Suppressor macrophage treated with lipopolysaccharide for 4 hours (primary cell): ENCODE data around the gene ATAD2B.

ENCODE experiments used
- DNase-seq: peaks from one replicate; pipeline ENCODE4 v3.0.0-alpha.2; 2020

The ATAD2B gene

GRCh38 chr2:23905155-23905554 lies 21.8 kb downstream of the ATAD2B start:
- DNase-seq, result no peak

- no peak for DNase-seq
These were observed 22.2 kb downstream of the ATAD2B start for GRCh38 chr2:23904692-23905091.

- DNase-seq, result no peak
These were observed 22.7 kb downstream of the ATAD2B start for GRCh38 chr2:23904215-23904614.

- DNase-seq, result no peak
These were observed 23.9 kb downstream of the ATAD2B start for GRCh38 chr2:23903034-23903433.

- DNase-seq, result peak; percentile 73
These were observed 24.7 kb downstream of the ATAD2B start for GRCh38 chr2:23901966-23902846.

- peak; percentile 72 for DNase-seq
These were observed 26.2 kb downstream of the ATAD2B start for GRCh38 chr2:23900541-23901322.

GRCh38 chr2:23900133-23900532 lies 26.8 kb downstream of the ATAD2B start:
- no peak for DNase-seq

- DNase-seq, result no peak
These were observed 55.7 kb downstream of the ATAD2B start for GRCh38 chr2:23871206-23871605.

GRCh38 chr2:23867449-23867848 lies 59.5 kb downstream of the ATAD2B start:
- no peak for DNase-seq

GRCh38 chr2:23862716-23863426 lies 64.1 kb downstream of the ATAD2B start:
- DNase-seq, result no peak

GRCh38 chr2:23861952-23862351 lies 65.0 kb downstream of the ATAD2B start:
- DNase-seq, result no peak

GRCh38 chr2:23859983-23860382 lies 66.9 kb downstream of the ATAD2B start:
- DNase-seq, result peak; percentile 2

GRCh38 chr2:23859234-23859633 lies 67.7 kb downstream of the ATAD2B start:
- no peak for DNase-seq

GRCh38 chr2:23850564-23851256 lies 76.2 kb downstream of the ATAD2B start:
- DNase-seq, result no peak

- DNase-seq, result no peak
These were observed 82.0 kb downstream of the ATAD2B start for GRCh38 chr2:23844905-23845304.

- DNase-seq, result no peak
These were observed 83.6 kb downstream of the ATAD2B start for GRCh38 chr2:23843051-23843976.

- DNase-seq, result no peak
These were observed 86.9 kb downstream of the ATAD2B start for GRCh38 chr2:23839919-23840578.

GRCh38 chr2:23838996-23839395 lies 87.9 kb downstream of the ATAD2B start:
- DNase-seq, result no peak

- DNase-seq, result no peak
These were observed 88.3 kb downstream of the ATAD2B start for GRCh38 chr2:23838581-23838980.

GRCh38 chr2:23837871-23838270 lies 89.1 kb downstream of the ATAD2B start:
- DNase-seq, result no peak

- DNase-seq, result no peak
These were observed 89.9 kb downstream of the ATAD2B start for GRCh38 chr2:23836971-23837565.
